HEK293 (cell line): ENCODE measurements around the gene GFI1.
A peak's percentile ranks its signal among the peaks of the same experiment; 100 is the strongest.

ENCODE experiments used
- CTCF ChIA-PET: fragments of 350-600 bp; formaldehyde crosslinking; extraction: SDS; loops from one replicate; lab custom pipeline; 2021; ENCODE audit warnings: antibody characterized with exemption; lab: Yijun Ruan, JAX
- POLR2A ChIA-PET: fragments of 300-600 bp; formaldehyde crosslinking; extraction: SDS; loops from one replicate; lab custom pipeline; 2020; ENCODE audit warnings: antibody characterized with exemption, inconsistent platforms; lab: Yijun Ruan, JAX
- H3K27ac ChIP-seq: fragments of 200-500 bp; sonication (Bioruptor generic); 2 replicates; pipeline ENCODE4 v1.5.1; 2014; ENCODE audit warnings: low read depth, low read length, control low read depth, inconsistent platforms; ENCODE audit errors: extremely low read depth
- H3K36me3 ChIP-seq, 2 experiments: fragments of 200-500 bp in 1 of 2; sonication (Bioruptor generic) in 1 of 2; 1 replicate in 1 of 2; 2 replicates in 1 of 2; pipeline ENCODE4 v1.5.1; 2014 to 2017; ENCODE audit warnings: inconsistent platforms in 2 of 2, low read length in 2 of 2; ENCODE audit not compliant: control insufficient read depth in 2 of 2, insufficient read depth in 1 of 2
- H3K4me1 ChIP-seq: fragments of 200-500 bp; sonication (Bioruptor generic); 2 replicates; pipeline ENCODE4 v1.5.1; 2014; ENCODE audit warnings: mild to moderate bottlenecking, low read length, inconsistent platforms; ENCODE audit not compliant: control insufficient read depth, insufficient read depth
- H3K4me3 ChIP-seq: 2 replicates; pipeline ENCODE4 v1.5.1; 2011; ENCODE audit warnings: low read depth, mild to moderate bottlenecking, control low read depth, low read length, moderate library complexity
- H3K9me3 ChIP-seq: fragments of 200-500 bp; sonication (Bioruptor generic); 2 replicates; pipeline ENCODE4 v1.5.1; 2014; ENCODE audit warnings: low read depth, low read length, inconsistent platforms; ENCODE audit not compliant: control insufficient read depth, insufficient read depth
- FEZF1 ChIP-seq: fragments of 450-650 bp; formaldehyde crosslinking; IDR thresholded peaks from 2 replicates; pipeline ENCODE4 v1.5.1; 2016; ENCODE audit warnings: missing biosample characterization, missing genetic modification characterization
- GLI2 ChIP-seq: fragments of 450-650 bp; formaldehyde crosslinking; IDR thresholded peaks from 2 replicates; pipeline ENCODE4; 2017; ENCODE audit warnings: missing biosample characterization, missing genetic modification characterization, low read depth, borderline replicate concordance
- HOXD13 ChIP-seq: sonication (generic); formaldehyde crosslinking; IDR thresholded peaks from 2 replicates; pipeline ENCODE4 v1.8.0; 2022; ENCODE audit warnings: missing genetic modification reagents, borderline replicate concordance
- KLF1 ChIP-seq: fragments of 450-650 bp; formaldehyde crosslinking; IDR thresholded peaks from 2 replicates; pipeline ENCODE4 v1.5.1; 2016; ENCODE audit warnings: missing biosample characterization, missing genetic modification characterization
- MYNN ChIP-seq: fragments of 450-650 bp; formaldehyde crosslinking; IDR thresholded peaks from 2 replicates; pipeline ENCODE4 v1.5.1; 2016; ENCODE audit warnings: missing biosample characterization, missing genetic modification characterization, borderline replicate concordance
- PRDM1 ChIP-seq: fragments of 450-650 bp; formaldehyde crosslinking; IDR thresholded peaks from 2 replicates; pipeline ENCODE4; 2016; ENCODE audit warnings: missing biosample characterization, missing genetic modification characterization
- RBAK ChIP-seq: fragments of 450-650 bp; formaldehyde crosslinking; IDR thresholded peaks from 2 replicates; pipeline ENCODE4 v1.5.1; 2016; ENCODE audit warnings: missing biosample characterization, missing genetic modification characterization
- SALL2 ChIP-seq: fragments of 450-650 bp; formaldehyde crosslinking; IDR thresholded peaks from 2 replicates; pipeline ENCODE4 v1.5.0; 2017; ENCODE audit warnings: missing biosample characterization, mild to moderate bottlenecking, missing genetic modification characterization, borderline replicate concordance
- ZFP37 ChIP-seq: fragments of 450-650 bp; formaldehyde crosslinking; IDR thresholded peaks from 2 replicates; pipeline ENCODE4 v1.5.1; 2016; ENCODE audit warnings: missing biosample characterization, missing genetic modification characterization
- ZNF16 ChIP-seq: fragments of 450-650 bp; formaldehyde crosslinking; IDR thresholded peaks from 2 replicates; pipeline ENCODE4 v1.5.1; 2016; ENCODE audit warnings: low read depth, missing biosample characterization, missing genetic modification characterization
- ZNF19 ChIP-seq: fragments of 450-650 bp; formaldehyde crosslinking; IDR thresholded peaks from 2 replicates; pipeline ENCODE4; 2016; ENCODE audit warnings: missing biosample characterization, missing genetic modification characterization, low read depth
- ZNF223 ChIP-seq: fragments of 450-650 bp; formaldehyde crosslinking; IDR thresholded peaks from 2 replicates; pipeline ENCODE4 v1.5.1; 2016; ENCODE audit warnings: missing biosample characterization, missing genetic modification characterization
- ZNF366 ChIP-seq: fragments of 450-650 bp; formaldehyde crosslinking; conservative IDR thresholded peaks from 2 replicates; pipeline ENCODE4 v1.5.1; 2016; ENCODE audit warnings: missing biosample characterization, missing genetic modification characterization
- ZNF426 ChIP-seq: fragments of 450-650 bp; formaldehyde crosslinking; IDR thresholded peaks from 2 replicates; pipeline ENCODE4 v1.5.1; 2017; ENCODE audit warnings: missing biosample characterization, missing genetic modification characterization, mild to moderate bottlenecking, inconsistent platforms, moderate library complexity
- ZNF561 ChIP-seq: fragments of 450-650 bp; IDR thresholded peaks from 2 replicates; pipeline ENCODE4 v1.5.1; 2018; ENCODE audit warnings: missing biosample characterization, missing genetic modification characterization, borderline replicate concordance
- ZNF571 ChIP-seq: fragments of 450-650 bp; formaldehyde crosslinking; IDR thresholded peaks from 2 replicates; pipeline ENCODE4 v1.5.0; 2017; ENCODE audit warnings: missing biosample characterization, missing genetic modification characterization
- ZNF610 ChIP-seq: fragments of 450-650 bp; formaldehyde crosslinking; IDR thresholded peaks from 2 replicates; pipeline ENCODE4 v1.5.1; 2016; ENCODE audit warnings: missing biosample characterization, missing genetic modification characterization, borderline replicate concordance
- ZNF624 ChIP-seq: fragments of 450-650 bp; formaldehyde crosslinking; IDR thresholded peaks from 2 replicates; pipeline ENCODE4 v1.5.1; 2017; ENCODE audit warnings: missing biosample characterization, missing genetic modification characterization
- ZNF654 ChIP-seq: fragments of 450-650 bp; formaldehyde crosslinking; IDR thresholded peaks from 2 replicates; pipeline ENCODE4 v1.5.1; 2016; ENCODE audit warnings: low read depth, missing biosample characterization, missing genetic modification characterization
- TF ChIP-seq, protein P1 (sequence below): fragments of 450-650 bp; formaldehyde crosslinking; IDR thresholded peaks from 2 replicates; pipeline ENCODE4 v1.5.1; 2017; ENCODE audit warnings: missing biosample characterization, missing genetic modification characterization
- TF ChIP-seq, protein P2 (sequence below): fragments of 450-650 bp; formaldehyde crosslinking; IDR thresholded peaks from 2 replicates; pipeline ENCODE4 v1.5.1; 2016; ENCODE audit warnings: missing biosample characterization, missing genetic modification characterization
- TF ChIP-seq, protein P3 (sequence below): fragments of 450-650 bp; formaldehyde crosslinking; IDR thresholded peaks from 2 replicates; pipeline ENCODE4 v1.5.1; 2016; ENCODE audit warnings: missing biosample characterization, missing genetic modification characterization
- TF ChIP-seq, protein P4 (sequence below): fragments of 450-650 bp; formaldehyde crosslinking; IDR thresholded peaks from 2 replicates; pipeline ENCODE4 v1.5.1; 2016; ENCODE audit warnings: missing biosample characterization, missing genetic modification characterization
- TF ChIP-seq, protein P5 (sequence below): fragments of 450-650 bp; formaldehyde crosslinking; IDR thresholded peaks from 2 replicates; pipeline ENCODE4 v1.5.1; 2016; ENCODE audit warnings: missing biosample characterization, missing genetic modification characterization
- TF ChIP-seq, protein P6 (sequence below): fragments of 450-650 bp; formaldehyde crosslinking; IDR thresholded peaks from 2 replicates; pipeline ENCODE4 v1.5.1; 2016; ENCODE audit warnings: missing biosample characterization, missing genetic modification characterization
- TF ChIP-seq, protein P7 (sequence below): fragments of 450-650 bp; formaldehyde crosslinking; IDR thresholded peaks from 2 replicates; pipeline ENCODE4 v1.5.1; 2016; ENCODE audit warnings: missing biosample characterization, missing genetic modification characterization

The GFI1 gene

DNA sequence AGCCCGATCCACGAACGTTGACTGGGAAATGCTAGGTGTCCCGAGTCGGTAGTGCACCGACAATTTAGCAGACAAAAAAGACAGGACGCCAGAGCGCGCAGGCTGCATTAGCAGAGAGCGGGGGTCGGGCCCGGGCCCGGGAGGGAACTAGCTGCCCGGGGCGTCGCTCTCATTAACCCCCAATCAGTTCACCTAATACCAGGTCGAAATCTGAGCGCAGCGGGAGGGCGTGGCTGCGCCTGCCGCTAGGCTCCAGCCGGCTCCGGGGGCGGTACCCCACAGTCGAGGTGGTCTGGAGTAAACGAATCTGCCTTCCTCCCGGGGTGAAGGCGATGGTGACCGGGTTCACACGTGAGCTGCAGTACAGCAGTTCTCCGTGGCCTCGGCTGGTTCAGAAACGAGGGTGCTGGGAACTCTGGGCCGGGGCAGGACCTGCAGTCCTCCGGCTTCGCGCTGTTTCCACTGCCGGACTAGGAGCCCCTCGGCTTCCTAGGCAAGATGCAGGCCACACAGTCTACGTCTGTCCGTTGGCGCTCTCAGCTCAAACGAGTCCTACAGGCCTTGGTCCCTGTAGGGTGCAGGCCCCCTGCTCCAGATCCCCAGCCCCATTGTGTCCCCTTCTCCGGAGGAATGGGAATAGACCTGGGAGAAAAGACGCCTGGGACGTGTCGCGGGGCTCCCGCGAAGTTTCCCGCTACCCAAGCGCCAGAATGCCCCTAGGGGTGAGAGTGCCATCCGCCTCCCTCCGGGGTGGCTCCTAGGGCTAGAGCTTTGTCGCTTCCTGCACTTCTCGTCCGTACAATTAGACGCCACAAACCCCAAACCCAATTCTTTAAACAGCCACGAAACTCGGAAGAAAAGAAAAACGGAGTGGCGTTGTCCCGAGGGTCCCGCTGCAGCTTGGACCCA, 2.0 kb downstream of the GFI1 start:
- no peaks in the 10 kb centered on the region; the same call in none of the 2 replicates for H3K4me1 ChIP-seq
- peak overlapping the region; percentile 69; the same call in 1 of the 2 replicates for H3K27ac ChIP-seq
- peaks cover 0 to 10% of the 10 kb centered on the region in 2 experiments; a peak in 2 of 3 replicates for H3K36me3 ChIP-seq
- ChIA-PET CTCF (interaction anchor here (0.5 to 0.8 kb wide), 5 partner anchors 41 to 808 kb away, joined by 3 to 5 read pairs (median 3); no protein-coding TSS in a partner anchor), POLR2A (interaction anchor here (1.2 to 1.7 kb wide), 3 partner anchors 10 to 186 kb away, joined by 3 to 5 read pairs (median 4); partner anchors contain the start of genes GLMN and RPAP2)
- H3K9me3 ChIP-seq, result no peaks in the 10 kb centered on the region
- H3K4me3 ChIP-seq, result peak overlapping the region; percentile 69
- TF ChIP-seq, protein P1, sequence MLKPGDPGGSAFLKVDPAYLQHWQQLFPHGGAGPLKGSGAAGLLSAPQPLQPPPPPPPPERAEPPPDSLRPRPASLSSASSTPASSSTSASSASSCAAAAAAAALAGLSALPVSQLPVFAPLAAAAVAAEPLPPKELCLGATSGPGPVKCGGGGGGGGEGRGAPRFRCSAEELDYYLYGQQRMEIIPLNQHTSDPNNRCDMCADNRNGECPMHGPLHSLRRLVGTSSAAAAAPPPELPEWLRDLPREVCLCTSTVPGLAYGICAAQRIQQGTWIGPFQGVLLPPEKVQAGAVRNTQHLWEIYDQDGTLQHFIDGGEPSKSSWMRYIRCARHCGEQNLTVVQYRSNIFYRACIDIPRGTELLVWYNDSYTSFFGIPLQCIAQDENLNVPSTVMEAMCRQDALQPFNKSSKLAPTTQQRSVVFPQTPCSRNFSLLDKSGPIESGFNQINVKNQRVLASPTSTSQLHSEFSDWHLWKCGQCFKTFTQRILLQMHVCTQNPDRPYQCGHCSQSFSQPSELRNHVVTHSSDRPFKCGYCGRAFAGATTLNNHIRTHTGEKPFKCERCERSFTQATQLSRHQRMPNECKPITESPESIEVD (tag by site-specific recombination), result no peak
- TF ChIP-seq PRDM1 (tag by site-specific recombination) (no peak), FEZF1 (tag by site-specific recombination) (no peak), KLF1 (peak; percentile 34; the same call in 1 of the 2 replicates), MYNN (tag by site-specific recombination) (no peak), ZNF571 (no peak), ZNF561 (no peak), HOXD13 (CRISPR knock-in tag) (no peak), GLI2 (no peak), ZNF426 (tag by site-specific recombination) (no peak), RBAK (tag by site-specific recombination) (no peak), ZFP37 (tag by site-specific recombination) (no peak), ZNF610 (tag by site-specific recombination) (no peak), ZNF223 (no peak), ZNF366 (no peak), SALL2 (tag by site-specific recombination) (no peak), ZNF624 (tag by site-specific recombination) (no peak), ZNF654 (tag by site-specific recombination) (no peak), ZNF19 (tag by site-specific recombination) (no peak), ZNF16 (tag by site-specific recombination) (no peak)
- TF ChIP-seq, protein P2, sequence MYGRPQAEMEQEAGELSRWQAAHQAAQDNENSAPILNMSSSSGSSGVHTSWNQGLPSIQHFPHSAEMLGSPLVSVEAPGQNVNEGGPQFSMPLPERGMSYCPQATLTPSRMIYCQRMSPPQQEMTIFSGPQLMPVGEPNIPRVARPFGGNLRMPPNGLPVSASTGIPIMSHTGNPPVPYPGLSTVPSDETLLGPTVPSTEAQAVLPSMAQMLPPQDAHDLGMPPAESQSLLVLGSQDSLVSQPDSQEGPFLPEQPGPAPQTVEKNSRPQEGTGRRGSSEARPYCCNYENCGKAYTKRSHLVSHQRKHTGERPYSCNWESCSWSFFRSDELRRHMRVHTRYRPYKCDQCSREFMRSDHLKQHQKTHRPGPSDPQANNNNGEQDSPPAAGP (tag by site-specific recombination), result no peak
- TF ChIP-seq, protein P3, sequence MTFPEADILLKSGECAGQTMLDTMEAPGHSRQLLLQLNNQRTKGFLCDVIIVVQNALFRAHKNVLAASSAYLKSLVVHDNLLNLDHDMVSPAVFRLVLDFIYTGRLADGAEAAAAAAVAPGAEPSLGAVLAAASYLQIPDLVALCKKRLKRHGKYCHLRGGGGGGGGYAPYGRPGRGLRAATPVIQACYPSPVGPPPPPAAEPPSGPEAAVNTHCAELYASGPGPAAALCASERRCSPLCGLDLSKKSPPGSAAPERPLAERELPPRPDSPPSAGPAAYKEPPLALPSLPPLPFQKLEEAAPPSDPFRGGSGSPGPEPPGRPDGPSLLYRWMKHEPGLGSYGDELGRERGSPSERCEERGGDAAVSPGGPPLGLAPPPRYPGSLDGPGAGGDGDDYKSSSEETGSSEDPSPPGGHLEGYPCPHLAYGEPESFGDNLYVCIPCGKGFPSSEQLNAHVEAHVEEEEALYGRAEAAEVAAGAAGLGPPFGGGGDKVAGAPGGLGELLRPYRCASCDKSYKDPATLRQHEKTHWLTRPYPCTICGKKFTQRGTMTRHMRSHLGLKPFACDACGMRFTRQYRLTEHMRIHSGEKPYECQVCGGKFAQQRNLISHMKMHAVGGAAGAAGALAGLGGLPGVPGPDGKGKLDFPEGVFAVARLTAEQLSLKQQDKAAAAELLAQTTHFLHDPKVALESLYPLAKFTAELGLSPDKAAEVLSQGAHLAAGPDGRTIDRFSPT (tag by site-specific recombination), result no peak; the same call in 1 of the 2 replicates
- TF ChIP-seq, protein P4, sequence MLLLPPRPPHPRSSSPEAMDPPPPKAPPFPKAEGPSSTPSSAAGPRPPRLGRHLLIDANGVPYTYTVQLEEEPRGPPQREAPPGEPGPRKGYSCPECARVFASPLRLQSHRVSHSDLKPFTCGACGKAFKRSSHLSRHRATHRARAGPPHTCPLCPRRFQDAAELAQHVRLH (tag by site-specific recombination), result no peak
- TF ChIP-seq, protein P5, sequence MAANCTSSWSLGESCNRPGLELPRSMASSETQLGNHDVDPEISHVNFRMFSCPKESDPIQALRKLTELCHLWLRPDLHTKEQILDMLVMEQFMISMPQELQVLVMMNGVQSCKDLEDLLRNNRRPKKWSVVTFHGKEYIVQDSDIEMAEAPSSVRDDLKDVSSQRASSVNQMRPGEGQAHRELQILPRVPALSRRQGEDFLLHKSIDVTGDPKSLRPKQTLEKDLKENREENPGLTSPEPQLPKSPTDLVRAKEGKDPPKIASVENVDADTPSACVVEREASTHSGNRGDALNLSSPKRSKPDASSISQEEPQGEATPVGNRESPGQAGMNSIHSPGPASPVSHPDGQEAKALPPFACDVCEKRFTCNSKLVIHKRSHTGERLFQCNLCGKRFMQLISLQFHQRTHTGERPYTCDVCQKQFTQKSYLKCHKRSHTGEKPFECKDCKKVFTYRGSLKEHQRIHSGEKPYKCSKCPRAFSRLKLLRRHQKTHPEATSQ (tag by site-specific recombination), result no peak
- TF ChIP-seq, protein P6, sequence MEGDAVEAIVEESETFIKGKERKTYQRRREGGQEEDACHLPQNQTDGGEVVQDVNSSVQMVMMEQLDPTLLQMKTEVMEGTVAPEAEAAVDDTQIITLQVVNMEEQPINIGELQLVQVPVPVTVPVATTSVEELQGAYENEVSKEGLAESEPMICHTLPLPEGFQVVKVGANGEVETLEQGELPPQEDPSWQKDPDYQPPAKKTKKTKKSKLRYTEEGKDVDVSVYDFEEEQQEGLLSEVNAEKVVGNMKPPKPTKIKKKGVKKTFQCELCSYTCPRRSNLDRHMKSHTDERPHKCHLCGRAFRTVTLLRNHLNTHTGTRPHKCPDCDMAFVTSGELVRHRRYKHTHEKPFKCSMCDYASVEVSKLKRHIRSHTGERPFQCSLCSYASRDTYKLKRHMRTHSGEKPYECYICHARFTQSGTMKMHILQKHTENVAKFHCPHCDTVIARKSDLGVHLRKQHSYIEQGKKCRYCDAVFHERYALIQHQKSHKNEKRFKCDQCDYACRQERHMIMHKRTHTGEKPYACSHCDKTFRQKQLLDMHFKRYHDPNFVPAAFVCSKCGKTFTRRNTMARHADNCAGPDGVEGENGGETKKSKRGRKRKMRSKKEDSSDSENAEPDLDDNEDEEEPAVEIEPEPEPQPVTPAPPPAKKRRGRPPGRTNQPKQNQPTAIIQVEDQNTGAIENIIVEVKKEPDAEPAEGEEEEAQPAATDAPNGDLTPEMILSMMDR (tag by site-specific recombination), result peak; percentile 23
- TF ChIP-seq, protein P7, sequence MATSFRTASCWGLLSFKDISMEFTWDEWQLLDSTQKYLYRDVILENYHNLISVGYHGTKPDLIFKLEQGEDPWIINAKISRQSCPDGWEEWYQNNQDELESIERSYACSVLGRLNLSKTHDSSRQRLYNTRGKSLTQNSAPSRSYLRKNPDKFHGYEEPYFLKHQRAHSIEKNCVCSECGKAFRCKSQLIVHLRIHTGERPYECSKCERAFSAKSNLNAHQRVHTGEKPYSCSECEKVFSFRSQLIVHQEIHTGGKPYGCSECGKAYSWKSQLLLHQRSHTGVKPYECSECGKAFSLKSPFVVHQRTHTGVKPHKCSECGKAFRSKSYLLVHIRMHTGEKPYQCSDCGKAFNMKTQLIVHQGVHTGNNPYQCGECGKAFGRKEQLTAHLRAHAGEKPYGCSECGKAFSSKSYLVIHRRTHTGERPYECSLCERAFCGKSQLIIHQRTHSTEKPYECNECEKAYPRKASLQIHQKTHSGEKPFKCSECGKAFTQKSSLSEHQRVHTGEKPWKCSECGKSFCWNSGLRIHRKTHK (tag by site-specific recombination), result no peak
